Measurements from ENCODE around the gene WFS1.

The WFS1 gene

GRCh38 chr4:6332042-6332668 lies 62.5 kb downstream of the WFS1 start:
- H3K27me3 ChIP-seq (replicated peaks), result no peaks in the 10 kb centered on the region
- H3K27ac ChIP-seq, result no peak overlapping the region
- peak; percentile 12 for DNase-seq
- in situ Hi-C loops (cut with HindIII; ENCODE audit: low pct_ligation_motif_present, low sequenced_read_pairs), result no loop called here
- no peak overlapping the region for H3K4me3 ChIP-seq (ENCODE audit: low read depth, low read length)
- H3K36me3 ChIP-seq (replicated peaks), result no peaks in the 10 kb centered on the region
- peak; percentile 87 for TF ChIP-seq CTCF (IDR thresholded peaks at IDR 0.05; ENCODE audit: low read depth, low read length, missing control alignments)

GRCh38 chr4:6332669-6333050 lies 63.0 kb downstream of the WFS1 start:
- in situ Hi-C loops (cut with HindIII; ENCODE audit: low pct_ligation_motif_present, low sequenced_read_pairs), result no loop called here
- DNase-seq, result no peak
- H3K27ac ChIP-seq, result no peak overlapping the region
- no peak overlapping the region for H3K4me3 ChIP-seq (ENCODE audit: low read depth, low read length)
- no peak for TF ChIP-seq CTCF (IDR thresholded peaks at IDR 0.05; ENCODE audit: low read depth, low read length, missing control alignments)
- peaks cover 3% of the 10 kb centered on the region for H3K27me3 ChIP-seq (replicated peaks)
- no peaks in the 10 kb centered on the region for H3K36me3 ChIP-seq (replicated peaks)

- no peak for DNase-seq
- Histone ChIP-seq H3K27ac (no peak overlapping the region), H3K27me3 (replicated peaks) (peaks cover 5% of the 10 kb centered on the region), H3K4me3 (ENCODE audit: low read depth, low read length) (no peak overlapping the region), H3K36me3 (replicated peaks) (no peaks in the 10 kb centered on the region)
- peak; percentile 75 for TF ChIP-seq CTCF (IDR thresholded peaks at IDR 0.05; ENCODE audit: low read depth, low read length, missing control alignments)
- in situ Hi-C loops (cut with HindIII; ENCODE audit: low pct_ligation_motif_present, low sequenced_read_pairs), result no loop called here
Observed at GRCh38 chr4:6333301-6334202, 63.9 kb downstream of the WFS1 start.

GRCh38 chr4:6334203-6334887 lies 64.7 kb downstream of the WFS1 start:
- no peak for DNase-seq
- H3K4me3 ChIP-seq (ENCODE audit: low read depth, low read length), result no peak overlapping the region
- H3K27me3 ChIP-seq (replicated peaks), result peaks cover 5% of the 10 kb centered on the region
- H3K36me3 ChIP-seq (replicated peaks), result no peaks in the 10 kb centered on the region
- TF ChIP-seq CTCF (IDR thresholded peaks at IDR 0.05; ENCODE audit: low read depth, low read length, missing control alignments), result no peak
- in situ Hi-C loops (cut with HindIII; ENCODE audit: low pct_ligation_motif_present, low sequenced_read_pairs), result no loop called here
- no peak overlapping the region for H3K27ac ChIP-seq

- peaks cover 5% of the 10 kb centered on the region for H3K27me3 ChIP-seq (replicated peaks)
- H3K27ac ChIP-seq, result no peak overlapping the region
- H3K4me3 ChIP-seq (ENCODE audit: low read depth, low read length), result no peak overlapping the region
- in situ Hi-C loops (cut with HindIII; ENCODE audit: low pct_ligation_motif_present, low sequenced_read_pairs), result no loop called here
- no peak for TF ChIP-seq CTCF (IDR thresholded peaks at IDR 0.05; ENCODE audit: low read depth, low read length, missing control alignments)
- DNase-seq, result no peak
- H3K36me3 ChIP-seq (replicated peaks), result no peaks in the 10 kb centered on the region
Observed at GRCh38 chr4:6335040-6335590, 65.5 kb downstream of the WFS1 start.

Data from brain microvascular endothelial cell (primary cell).